CD4-positive, alpha-beta T cell treated with Interleukin-6 for 4 hours (primary cell): ENCODE data around the gene CHD5.

Source experiments
- DNase-seq: peaks from one replicate; pipeline ENCODE4 v3.0.0-alpha.2; 2020; ENCODE audit warnings: mixed read lengths

Gene CHD5

DNA sequence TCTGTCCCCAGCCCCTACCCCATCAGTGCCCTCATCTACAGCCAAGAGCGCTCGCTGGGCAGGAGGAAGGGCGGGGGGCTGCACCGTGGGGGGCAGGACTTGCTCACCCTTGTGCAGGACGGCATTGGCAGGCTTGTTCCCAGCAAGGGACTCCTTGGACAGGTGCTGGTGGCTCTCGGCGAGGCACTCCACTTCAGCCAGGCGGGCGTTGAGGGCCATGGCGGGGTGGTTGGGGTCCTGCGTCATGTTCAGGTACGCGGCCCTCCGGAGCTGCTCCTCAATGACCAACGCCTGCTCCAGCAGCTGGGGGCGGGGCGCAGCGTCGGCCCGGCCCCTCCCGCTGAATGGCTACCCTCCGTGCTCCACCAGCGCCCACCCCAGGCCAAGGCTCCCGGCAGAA is 70.4 kb downstream of the CHD5 start:
- DNase-seq, result no peak

DNA sequence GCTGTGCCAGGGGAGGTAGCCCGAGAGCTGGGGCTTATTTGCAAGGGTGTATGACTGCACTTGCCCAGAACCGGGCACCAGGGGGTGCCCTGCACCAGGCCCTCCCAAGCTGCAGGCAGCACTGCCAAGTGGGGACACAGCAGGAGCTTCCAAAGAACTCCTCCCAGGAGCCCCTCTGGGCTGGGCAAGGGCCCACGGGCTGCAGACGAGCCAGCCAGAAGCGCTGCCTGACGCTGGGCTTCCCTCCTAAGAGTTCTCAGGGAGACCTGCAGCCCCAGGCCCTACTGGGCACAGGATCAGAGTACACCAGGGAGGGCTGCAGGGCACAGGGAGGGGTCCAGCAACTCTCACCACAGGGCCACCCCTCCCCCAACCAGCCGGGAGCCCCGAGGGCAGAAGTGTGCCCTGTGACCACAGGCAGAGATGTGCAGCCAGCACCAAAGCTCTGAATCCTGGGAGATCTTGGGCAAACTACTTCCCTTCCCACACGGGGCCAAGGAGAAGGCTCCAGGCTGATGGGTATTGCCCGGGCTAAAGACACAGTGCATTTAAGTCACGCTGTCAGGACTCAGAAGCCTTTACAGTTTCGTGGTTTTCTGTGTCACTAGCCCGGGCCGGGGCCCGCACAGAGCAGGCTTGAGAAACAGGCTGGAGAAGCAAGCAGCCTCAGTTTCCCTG is 71.0 kb downstream of the CHD5 start:
- DNase-seq, result peak; percentile 39

DNA sequence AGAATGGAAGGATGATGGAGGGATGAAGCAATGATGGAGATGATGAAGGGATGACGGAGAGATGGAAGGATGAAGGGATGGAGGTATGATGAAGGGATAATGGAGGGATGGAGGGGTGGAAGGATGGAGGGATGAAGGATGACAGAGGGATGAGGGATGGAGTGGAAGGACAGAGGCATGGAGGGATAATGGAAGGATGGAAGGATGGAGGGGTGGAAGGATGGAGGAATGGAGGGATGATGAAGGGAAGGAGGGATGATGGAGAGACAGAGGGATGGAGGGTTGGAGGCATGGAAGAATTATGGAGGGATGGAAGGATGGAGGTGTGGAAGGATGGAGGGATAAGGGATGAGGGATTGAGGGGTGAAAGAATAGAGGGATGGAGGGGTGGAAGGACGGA is 71.6 kb downstream of the CHD5 start:
- DNase-seq, result no peak

DNA sequence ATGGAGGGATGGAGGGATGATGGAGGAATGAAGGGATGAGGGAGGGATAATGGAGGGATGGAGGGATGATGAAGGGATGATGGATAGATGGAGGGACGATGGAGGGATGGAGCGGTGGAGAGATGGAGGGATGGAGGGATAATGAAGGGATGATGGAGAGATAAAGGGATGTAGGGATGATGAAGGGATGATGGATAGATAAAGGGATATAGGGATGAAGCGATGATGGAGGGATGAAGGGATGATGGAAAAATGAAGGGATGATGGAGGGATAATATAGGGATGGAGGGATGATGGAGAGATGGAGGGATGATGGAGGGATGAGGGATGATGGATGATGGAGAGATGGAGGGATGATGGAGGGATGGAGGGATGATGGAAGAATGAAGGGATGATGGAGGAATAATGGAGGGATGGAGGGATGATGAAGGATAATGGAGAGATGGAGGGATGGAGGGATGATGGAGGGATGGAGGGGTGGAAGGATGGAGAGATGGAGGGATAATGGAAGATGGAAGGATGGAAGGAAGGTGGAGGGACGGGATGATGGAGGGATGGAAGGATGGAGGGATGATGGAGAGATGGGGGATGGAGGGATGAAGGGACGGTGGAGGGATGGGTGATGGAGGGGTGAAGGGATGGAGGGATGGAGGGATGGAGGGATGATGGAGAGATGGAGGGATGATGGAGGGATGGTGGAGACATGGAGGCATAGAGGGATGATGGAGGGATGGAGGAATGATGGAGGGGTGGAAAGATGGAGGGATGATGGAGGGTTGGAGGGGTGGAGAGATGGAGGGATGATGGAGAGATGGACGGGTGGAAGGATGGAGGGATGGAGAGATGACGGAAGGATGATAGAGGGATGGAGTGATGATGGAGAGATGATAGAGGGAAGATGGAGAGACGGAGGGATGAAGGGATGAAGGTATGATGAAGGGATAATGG is 72.4 kb downstream of the CHD5 start:
- DNase-seq, result no peak

DNA sequence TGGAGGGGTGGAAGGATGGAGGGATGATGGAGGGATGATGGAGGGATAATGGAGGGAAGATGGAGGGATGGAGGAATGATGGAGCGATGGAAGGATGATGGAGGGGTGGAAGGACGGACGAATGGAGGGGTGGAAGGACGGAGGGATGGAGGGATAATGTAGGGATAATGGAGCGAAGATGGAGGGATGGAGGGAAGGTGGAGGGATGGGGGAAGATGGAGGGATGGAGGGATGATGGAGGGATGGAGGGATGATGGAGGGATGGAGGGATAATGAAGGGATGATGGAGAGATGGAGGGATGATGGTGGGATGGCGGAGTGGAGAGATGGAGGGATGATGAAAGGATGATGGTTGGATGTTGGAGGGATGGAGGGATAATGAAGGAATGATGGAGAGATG is 73.1 kb downstream of the CHD5 start:
- DNase-seq, result no peak

DNA sequence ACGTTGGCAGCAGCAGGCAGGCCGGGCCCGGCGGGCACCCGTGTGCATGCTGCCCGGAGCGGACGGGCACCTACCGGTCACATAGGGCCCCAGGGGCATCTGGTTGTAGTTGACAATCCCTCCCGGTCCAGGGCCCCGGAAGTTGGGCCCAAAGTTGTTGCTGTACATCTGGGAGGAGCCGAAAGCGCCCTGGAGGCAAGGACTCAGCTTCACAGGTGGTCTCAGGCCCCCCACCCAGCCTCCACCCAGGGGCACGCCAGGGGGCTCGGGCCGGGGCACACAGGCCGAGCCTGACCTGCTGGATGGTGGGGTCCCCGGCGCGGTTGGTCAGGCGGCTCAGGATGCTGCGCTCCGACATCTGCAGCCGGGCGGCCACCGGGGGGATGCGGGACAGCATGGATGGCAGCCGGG is 73.8 kb downstream of the CHD5 start:
- no peak for DNase-seq

DNA sequence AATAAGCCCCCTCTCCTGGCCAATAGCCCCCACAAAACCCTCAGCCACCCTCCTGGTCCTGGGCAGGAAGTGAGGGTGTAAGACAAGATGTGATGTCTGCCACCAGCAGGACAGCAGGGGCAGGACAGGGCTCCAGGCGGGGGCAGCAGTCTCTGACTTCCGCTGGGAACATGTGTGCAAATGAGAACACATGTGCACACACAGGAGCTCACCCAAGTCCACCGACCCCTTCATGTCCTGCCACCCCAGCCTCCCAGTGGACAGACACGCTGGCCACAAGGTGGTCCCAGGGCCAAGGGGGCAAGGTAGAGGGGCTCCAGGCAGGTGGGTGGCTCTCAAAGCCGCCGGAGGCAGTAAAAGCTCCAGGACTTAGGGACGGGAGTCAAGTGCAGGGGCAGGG is 74.4 kb downstream of the CHD5 start:
- no peak for DNase-seq

DNA sequence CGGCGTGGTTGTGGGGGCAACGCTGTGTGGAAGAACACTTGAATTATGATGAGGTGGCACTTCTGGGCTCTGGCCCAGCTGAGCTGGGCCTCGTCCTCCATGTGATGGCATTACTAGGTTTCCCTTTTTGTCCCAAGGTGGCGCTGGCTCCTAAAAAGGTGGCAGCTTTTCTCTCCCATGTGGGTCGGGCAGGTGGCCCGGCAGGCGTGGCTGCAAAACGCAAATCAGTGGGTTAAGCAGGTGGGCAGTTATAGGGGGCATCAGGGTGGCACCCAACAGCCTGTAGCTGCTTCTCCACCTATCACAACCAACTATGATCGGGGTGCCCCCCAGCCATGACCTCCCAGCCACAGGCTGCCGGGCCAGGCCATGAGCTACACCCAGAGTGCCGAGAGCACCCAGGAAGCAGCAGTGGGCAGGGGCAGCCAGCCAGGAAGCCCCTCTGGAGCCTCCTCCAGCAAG is 74.9 kb downstream of the CHD5 start:
- DNase-seq, result no peak

DNA sequence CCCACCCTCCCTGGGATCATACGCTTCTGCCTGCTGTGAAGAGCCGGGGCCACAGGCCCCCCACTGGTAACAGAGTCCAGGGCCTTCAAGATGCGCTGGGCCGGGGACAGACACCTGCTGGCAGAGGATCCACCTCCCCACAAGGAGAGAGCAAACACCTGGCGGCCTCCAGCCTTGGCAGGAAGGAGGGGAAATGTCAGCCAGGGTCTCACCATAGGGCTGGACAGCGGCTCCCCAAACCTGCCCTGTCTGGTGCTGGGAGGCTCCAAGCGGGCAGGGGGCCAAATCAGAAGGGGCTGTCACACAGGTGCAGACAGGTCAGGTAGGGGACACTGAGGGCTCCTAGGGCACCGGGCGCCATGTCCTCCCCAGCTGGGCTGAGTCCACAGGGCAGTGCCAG is 75.5 kb downstream of the CHD5 start:
- no peak for DNase-seq

DNA sequence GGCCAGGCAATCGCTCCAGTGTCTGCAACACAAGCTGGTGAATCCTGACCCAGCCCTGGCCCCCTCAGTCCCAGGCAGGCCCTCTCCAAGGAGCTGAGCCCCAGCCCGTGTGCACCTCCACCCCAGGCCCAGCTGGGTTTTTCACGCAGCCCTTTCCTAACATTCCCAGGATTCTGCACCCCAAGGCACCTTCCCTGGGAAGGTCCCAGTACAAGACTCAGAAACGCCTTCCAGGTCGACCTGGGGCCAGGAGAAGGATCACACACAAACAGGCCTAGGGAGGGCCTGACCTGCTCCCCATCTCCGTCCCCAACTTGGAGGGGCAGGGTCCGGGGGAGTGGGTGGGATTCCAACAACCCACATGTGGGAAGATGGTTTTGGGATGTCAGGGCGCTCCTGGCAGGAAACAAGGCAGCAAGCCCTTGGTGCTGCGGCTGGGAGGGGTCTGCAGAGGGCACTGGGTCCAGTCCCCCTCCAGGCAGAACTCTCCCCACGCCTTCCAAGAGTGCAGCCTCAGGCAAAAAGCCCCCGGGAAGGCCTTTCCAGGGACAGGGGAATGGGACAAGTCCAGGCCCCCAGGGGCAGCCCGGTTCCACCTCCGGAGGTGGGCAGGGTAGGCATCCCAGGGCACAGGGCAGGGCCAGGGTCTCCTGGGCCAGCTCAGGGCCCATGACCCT is 76.1 kb downstream of the CHD5 start:
- DNase-seq, result no peak

DNA sequence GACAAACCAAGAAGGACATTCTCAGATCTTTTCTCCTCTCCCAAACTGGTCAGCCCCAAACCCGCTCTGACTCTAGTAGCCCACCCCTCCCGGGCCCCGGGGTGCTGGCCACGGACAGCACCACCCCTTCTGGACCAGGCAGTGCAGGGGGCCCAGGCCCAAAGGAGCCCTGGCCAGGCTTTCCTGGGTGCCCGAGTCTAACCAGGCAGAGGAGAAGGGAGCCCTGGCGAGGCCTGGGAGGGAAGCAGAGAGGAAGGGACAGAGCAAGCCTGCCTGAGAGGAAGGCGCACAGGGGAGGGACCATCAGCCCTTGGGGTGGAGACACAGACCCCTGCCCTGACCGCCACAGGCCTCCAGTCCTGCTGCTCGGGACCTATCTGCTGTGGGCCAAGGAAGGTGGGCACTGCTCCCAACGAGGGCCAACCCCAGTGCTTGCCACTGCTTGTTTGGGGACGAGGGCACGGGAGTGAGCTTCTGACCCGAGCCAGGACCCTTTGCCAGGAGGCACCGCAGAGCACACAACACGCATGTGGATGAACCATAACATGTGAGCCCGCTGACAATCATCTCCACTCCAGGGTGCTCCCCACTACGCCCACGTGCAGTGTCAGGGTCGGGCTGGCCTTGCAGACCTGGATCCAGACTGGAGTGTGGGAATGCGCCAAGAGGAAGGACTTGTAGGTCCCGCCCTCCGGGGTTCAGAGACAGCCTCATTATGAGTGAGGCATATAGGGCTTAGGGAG is 76.8 kb downstream of the CHD5 start:
- DNase-seq, result no peak

DNA sequence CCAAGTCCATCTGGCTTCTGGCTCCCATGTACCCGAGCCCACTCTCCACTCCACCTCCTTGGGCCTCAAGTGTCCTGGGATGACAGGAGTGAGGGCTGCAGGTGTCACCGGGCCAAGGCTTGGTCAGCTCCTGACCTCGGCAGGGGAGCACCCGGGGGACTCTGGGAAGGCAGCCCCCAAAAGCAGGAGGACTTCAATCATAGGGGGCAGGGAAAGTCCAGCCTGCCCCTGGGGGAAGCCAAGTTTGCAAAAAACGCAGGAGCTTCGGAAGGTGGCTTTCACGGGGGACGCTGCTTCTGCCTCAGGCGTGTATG is 77.6 kb downstream of the CHD5 start:
- DNase-seq, result no peak

DNA sequence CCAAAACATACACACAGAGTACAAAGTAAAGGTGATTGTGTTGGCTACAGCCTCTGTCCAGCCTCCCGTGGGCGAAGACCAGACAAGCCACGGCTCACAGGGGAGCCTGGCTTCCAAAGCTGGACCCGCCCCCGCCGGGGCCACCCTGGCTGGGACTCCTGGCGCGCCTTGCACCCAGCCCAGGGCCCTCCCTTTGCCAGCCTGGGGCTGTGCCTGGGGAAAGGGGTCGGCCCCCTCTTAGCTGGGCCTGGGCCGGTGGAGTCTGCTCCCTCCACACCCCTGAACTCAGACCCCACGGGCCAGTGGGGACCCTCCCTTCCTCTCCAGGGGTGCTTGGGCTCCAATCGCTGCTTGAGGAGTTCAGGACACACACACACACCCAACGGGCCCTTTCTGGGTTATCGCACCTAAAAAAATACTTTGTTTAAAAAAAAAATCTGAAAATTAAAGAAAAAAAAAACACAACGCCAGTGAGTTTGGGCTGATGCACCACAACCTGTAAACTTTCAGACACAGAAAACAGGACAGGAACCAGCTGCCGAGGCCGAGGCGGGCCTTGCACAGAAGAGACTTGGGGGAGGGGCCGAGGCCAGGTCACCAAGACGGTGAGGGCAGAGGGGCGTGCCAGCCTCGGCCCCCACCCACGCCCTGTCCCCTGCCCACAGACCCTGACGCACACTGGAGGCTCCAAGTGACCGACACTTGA is 78.1 kb downstream of the CHD5 start:
- DNase-seq, result no peak

DNA sequence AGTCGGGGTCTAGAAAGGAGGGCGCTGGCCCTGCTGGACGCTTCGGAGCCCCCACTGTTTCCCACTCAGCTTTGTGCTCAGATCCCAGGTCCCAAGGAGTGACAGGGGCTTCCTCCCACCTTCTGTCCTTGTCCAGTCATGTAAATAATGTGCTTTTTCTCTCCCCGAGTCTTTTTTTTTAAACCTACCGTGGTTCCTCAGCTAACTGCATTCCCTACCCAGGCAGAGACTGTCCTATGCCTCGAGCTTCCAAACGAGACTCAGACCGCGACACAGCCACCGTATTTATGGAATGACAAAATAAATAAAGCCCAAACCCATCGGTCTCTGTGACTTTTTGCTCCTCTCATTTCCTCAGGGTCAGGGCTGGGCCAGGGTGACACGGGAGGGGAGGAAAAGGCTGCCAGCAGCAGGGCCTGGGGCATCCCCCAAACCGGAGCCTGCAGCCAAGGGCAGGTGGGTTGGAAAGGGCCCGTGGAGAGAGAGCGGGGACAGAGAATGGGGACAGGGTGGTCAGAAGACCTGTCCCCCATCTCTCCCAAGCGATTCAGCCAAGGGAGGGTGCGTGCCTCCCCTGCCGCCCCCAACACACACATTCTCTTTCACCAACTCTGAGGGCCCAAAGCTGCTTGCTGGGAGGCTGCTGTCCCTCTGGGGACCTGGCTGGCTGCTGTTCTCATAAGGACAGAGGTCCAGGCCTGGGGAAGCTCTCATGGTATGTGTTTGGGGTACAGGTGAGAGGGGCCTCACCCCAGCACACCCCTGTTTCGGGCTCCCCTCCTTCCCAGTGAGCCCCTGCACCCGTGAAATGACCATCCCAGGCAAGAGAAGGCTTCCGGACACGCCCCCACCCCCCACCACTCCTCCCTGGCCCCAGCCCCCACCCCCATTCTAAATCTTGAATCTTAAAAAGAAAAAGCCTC is 79.0 kb downstream of the CHD5 start:
- DNase-seq, result peak; percentile 10

DNA sequence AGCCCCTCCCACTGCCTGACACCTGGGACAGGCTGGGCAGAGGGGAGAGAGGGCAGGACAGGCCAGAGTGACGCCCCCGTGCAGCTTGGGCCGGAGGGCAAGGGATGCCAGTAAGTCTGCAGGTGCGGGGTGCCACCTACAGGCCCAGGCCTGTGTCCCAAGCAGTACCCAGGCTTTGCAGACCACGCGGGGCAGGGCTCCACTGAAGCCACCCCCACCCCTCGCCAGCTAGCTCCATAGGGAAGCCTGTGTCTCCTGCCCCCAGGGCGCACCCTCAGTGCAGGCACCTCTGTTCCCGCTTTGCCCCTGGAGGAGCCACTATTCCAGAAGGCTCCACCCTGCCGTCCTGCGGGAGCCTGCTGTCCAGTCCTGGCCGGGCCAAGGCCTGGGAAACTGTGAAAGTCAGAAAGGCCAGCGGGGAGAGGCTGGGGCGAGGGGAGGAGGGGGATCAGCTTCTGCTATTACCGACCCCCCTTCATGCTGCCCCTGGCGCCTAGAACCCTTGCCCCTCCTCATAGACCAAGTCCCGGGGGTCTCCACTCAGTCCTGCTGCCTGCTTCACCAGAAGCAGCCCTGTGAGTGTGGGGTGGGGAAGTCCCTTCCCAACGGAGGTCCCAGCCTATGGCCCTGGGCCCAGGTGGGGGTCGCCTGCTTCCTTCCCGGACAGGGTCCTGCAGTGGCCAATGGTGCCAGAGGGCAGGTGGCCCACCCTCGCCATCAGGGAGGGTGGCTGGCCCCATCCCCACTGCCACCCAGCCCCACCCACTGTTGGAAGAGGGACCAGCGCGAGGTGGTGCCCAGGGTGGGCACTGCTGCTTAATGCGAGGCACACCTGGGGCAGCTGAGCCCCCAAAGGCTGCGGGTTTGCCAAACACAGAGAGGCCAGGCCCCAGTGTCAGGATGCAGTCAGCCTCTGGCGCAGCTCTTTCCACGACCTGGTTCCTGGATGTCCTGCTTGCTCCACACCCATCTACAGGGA is 80.0 kb downstream of the CHD5 start:
- peak; percentile 32 for DNase-seq

DNA sequence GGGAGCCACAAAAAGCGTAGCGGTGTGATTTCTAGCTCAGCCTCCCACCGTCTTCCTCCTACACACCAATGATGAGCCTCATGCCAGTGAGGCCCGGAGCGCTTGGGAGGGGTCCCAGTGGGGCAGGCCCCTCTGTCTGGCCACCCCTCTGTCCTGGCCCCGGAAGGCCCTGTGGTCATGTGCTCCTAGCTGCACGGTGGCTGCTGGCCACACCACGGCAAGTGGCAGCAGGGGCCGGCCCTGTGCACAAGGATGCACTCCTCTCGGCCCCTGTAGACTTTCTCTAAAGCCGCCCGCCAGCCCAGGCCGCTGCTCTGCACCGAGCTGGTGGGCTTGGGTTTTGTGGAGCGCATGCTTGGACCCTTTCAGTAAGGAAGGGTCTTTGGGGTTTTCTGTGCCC is 80.8 kb downstream of the CHD5 start:
- no peak for DNase-seq

DNA sequence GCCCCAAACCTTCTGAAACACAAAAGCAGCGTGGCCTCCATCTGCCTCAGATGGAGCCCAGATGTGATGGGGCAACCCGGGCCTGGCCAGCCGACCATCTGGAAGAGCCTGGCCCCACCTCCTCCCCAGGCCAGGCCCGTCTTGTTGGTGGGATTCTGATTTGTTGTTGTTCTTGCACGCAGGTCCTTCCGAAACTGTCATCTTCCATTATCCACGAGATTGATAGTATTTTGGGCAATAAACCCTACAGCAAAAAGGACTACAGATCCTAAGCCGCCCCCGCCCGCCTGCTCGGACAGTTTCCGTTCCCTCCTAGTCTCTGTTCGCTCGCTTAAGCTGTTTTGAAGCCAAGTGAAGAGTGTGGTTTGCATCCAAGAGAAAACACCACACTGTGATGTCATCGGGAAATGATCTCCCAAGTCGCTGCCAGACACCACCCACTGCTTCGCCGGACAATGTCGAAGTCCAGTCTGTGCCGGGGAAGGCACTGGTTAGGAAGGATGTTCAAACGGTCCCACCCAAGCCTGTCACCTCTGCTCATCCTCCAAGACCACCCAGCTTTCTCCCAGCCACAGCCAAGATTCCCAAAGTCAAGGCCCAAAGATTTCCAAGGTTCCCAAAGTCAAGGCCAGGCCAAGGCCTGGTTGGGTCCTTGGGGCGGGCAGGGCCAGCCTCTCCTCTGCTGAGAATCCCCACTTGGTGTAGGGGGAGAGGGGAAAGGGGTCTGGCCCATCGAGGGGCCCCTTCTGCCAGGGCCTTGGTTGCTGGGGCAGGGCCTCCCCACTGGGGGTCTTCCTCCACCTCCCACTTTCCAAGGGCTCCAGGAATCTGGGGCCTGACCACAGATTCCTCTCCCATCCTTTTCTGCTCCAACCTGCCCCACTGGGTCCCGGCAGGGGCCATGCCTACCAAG is 81.6 kb downstream of the CHD5 start:
- no peak for DNase-seq

DNA sequence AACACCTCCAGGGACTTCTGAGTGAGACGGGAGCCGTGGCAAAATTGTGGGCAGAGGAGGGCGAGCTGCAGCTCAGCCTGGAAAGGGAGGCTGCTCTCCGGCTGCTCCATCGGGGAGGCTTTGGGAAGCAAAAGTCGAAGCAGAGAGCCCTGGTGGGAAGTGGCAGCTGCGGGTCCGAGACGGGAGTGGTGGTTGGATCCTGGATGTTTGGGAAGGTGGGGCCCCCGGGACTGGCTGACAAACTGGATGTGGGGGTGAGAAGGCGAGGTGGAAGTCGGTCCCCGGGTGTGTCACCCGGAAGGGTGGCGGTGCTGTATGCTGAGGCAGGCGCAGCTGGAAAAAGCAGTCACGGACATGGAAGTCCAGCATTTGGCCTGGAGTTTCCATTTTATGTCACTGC is 82.3 kb downstream of the CHD5 start:
- no peak for DNase-seq

DNA sequence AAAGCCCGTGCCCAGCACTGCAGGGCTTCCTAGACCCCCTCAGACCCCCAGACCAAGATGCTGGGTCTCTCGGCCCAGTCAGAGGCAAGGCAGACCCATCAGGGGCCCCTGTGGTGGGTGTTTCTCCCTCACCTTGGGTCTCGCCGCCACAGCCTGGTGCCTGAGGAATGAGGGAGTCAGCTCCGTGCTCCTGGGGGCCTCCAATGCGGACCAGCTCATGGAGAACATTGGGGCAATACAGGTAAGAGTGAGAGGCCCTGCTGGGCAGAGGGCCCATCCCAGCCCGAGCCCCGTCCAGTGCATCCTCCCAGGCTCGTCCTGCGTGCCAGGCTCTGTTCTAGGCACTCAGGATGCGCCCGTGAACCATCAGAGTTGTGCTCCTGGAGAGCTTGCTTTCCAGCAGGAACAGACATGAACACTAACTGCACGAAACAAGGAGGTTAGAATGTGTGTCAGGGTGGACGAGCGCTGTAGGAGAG is 83.0 kb downstream of the CHD5 start:
- DNase-seq, result no peak
